ENCODE data around the gene OR8H1. TPM values are rescaled to one million over a fixed set of nuclear protein-coding genes. Genes with fewer than 3 reads are reported as not detected.

The OR8H1 gene, protein sequence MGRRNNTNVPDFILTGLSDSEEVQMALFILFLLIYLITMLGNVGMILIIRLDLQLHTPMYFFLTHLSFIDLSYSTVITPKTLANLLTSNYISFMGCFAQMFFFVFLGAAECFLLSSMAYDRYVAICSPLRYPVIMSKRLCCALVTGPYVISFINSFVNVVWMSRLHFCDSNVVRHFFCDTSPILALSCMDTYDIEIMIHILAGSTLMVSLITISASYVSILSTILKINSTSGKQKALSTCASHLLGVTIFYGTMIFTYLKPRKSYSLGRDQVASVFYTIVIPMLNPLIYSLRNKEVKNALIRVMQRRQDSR
- not detected in 2 replicates for total RNA-seq

DNA sequence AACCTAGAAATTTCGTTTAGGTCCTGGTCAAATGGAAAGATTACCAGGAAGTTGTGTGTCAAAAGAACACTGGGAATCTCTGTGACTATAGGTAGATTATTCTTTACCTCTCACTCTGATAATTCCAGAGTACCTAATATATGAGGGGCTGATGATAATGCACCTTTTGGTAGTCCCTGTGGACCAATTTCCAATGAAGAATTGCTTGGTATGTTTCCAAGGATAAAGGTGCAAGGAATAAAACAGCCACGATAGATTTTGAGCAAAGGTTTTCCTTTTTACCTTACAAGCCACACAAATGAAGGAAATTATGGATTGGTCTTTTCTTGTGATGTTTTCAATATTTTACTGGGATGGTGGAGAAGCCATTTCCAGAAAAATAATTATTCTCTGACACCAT is at the start of gene OR8H1:
TSS of gene OR8H1 (minus strand) at position 101 of the 400 bp plus-strand sequence. CDS start 1,192 bp downstream, outside the sequence.

DNA sequence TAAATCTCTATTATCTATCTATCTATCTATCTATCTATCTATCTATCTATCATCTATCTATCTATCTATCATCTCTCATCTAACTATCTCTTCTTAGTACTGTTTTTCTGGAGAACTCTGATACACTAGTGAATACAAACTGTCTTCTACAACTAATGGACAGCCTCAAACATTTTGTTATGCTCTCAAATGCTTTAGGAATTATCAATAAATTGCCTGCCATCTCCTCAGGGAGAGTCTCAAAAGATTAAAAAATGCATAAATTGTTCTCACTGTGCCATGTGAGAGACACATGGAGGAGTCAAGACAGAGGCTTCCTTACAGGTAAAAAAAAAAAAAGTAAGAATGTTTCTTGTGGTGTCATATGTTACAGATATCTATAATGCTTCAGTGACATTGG is 22.8 kb upstream of the OR8H1 start, which contains the start of gene OR8K3:
TSS of gene OR8K3 (plus strand) at position 301 of the 400 bp plus-strand sequence. CDS start 3,163 bp downstream, outside the sequence.

DNA sequence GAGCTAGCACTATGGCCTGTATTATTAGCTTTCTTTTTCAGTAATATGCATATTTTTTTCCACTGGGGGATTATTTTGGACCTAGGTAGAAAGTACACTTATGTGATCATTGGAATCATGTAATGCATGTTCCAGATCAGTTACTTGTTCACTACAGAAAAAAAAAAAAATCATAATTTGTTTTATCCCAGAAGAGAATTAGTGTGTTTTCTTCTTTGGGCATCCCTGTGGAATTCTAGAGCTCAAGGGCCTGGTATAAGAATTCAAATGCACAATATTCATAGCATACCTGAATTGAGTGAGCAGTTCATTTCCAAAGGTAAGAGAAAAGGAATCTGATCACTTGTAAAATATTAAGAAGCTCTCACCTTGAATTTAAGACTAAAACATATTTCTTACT is 18.2 kb downstream of the OR8H1 start, which contains the start of gene OR5T1:
TSS of gene OR5T1 (plus strand) at position 301 of the 400 bp plus-strand sequence. CDS start 1,485 bp downstream, outside the sequence.

GRCh38 chr11:56251954-56252353 is 40.1 kb downstream of the OR8H1 start, which contains the start of gene OR5T3:
Gene OR5T3, plus strand, starts transcription at chr11:56252254. Its CDS starts 0 bp downstream, at chr11:56252254.

Other genes starting within 250 kb of the OR8H1 start
- not detected in 2 replicates for gene OR8I2, start 198.9 kb downstream of the OR8H1 start, total RNA-seq
- gene OR8H2, start 188.6 kb downstream of the OR8H1 start, total RNA-seq, result not detected in 2 replicates
- not detected in 2 replicates for gene OR8H3, start 169.9 kb downstream of the OR8H1 start, total RNA-seq
- gene OR8J3, start 152.1 kb downstream of the OR8H1 start, total RNA-seq, result not detected in 2 replicates
- not detected in 2 replicates for gene OR8K5, start 131.9 kb downstream of the OR8H1 start, total RNA-seq
- not detected in 2 replicates for gene OR5J2, start 115.6 kb downstream of the OR8H1 start, total RNA-seq
- gene OR5T2, start 58.0 kb downstream of the OR8H1 start, total RNA-seq, result not detected in 2 replicates
- not detected in 2 replicates for gene OR5T3, start 40.0 kb downstream of the OR8H1 start, total RNA-seq
- not detected in 2 replicates for gene OR5T1, start 18.1 kb downstream of the OR8H1 start, total RNA-seq
- not detected in 2 replicates for gene OR8K3, start 22.9 kb upstream of the OR8H1 start, total RNA-seq
- gene OR8K1, start 53.8 kb upstream of the OR8H1 start, total RNA-seq, result not detected in 2 replicates
- not detected in 2 replicates for gene OR8J1, start 62.0 kb upstream of the OR8H1 start, total RNA-seq
- gene OR8U1, start 83.4 kb upstream of the OR8H1 start, total RNA-seq, result not detected in 2 replicates
- not detected in 2 replicates for gene OR5AL1, start 120.4 kb upstream of the OR8H1 start, total RNA-seq
- not detected in 2 replicates for gene OR5M3, start 181.1 kb upstream of the OR8H1 start, total RNA-seq
- not detected in 2 replicates for gene OR5M8, start 199.1 kb upstream of the OR8H1 start, total RNA-seq

Measured in mammary microvascular endothelial cell (primary cell).